Measurements from ENCODE around the gene CD109.
A peak's percentile ranks its signal among the peaks of the same experiment; 100 is the strongest.

The CD109 gene

GRCh38 chr6:73791336-73791735 lies 95.3 kb downstream of the CD109 start:
- no peak for TF ChIP-seq TOX (CRISPR knock-in tag; IDR thresholded peaks at IDR 0.05; ENCODE audit: borderline replicate concordance)
- TF ChIP-seq PPARA (CRISPR knock-in tag; IDR thresholded peaks at IDR 0.05; ENCODE audit: borderline replicate concordance): no peak
- TF ChIP-seq RARB (CRISPR knock-in tag; IDR thresholded peaks at IDR 0.05): no peak
- TF ChIP-seq, protein P1, sequence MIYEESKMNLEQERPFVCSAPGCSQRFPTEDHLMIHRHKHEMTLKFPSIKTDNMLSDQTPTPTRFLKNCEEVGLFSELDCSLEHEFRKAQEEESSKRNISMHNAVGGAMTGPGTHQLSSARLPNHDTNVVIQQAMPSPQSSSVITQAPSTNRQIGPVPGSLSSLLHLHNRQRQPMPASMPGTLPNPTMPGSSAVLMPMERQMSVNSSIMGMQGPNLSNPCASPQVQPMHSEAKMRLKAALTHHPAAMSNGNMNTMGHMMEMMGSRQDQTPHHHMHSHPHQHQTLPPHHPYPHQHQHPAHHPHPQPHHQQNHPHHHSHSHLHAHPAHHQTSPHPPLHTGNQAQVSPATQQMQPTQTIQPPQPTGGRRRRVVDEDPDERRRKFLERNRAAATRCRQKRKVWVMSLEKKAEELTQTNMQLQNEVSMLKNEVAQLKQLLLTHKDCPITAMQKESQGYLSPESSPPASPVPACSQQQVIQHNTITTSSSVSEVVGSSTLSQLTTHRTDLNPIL (CRISPR knock-in tag; IDR thresholded peaks at IDR 0.05; ENCODE audit: low read depth): no peak
- TF ChIP-seq CSDC2 (CRISPR knock-in tag; IDR thresholded peaks at IDR 0.05): no peak
- no peak for TF ChIP-seq BACH2 (CRISPR knock-in tag; IDR thresholded peaks at IDR 0.05; ENCODE audit: borderline replicate concordance)
- no peak for TF ChIP-seq POU6F1 (CRISPR knock-in tag; IDR thresholded peaks at IDR 0.05; ENCODE audit: borderline replicate concordance, low read depth)
- no peak for ATAC-seq

DNA sequence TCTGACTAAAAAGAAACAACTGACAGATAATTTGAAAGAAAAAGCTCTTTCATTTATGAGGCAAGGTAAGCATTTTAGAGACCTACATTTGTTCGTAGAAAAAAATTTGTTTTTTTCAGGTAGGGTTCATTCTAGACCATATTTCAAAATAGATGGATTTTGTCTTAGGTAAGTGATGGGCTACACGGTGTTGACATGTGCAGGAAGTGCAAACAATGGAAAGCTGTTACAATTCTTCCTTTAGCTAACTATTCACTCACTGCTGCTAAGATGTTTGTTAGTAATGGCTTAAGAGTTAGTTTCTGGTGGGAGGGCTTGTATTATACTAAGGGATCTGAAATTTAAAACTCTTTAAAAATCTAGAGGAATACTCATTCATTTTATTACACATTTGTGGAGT lies 96.7 kb downstream of the CD109 start:
- no peak for ATAC-seq
- no peak for TF ChIP-seq ISL1 (CRISPR knock-in tag; IDR thresholded peaks at IDR 0.05)
- no peak for TF ChIP-seq GLIS3 (CRISPR knock-in tag; IDR thresholded peaks at IDR 0.05)
- no peak for TF ChIP-seq ZFP30 (CRISPR knock-in tag; IDR thresholded peaks at IDR 0.05)
- no peak for TF ChIP-seq ZNF565 (CRISPR knock-in tag; conservative IDR thresholded peaks at IDR 0.05; ENCODE audit: low read depth)
- TF ChIP-seq OSR1 (CRISPR knock-in tag; IDR thresholded peaks at IDR 0.05): no peak
- TF ChIP-seq, protein P2, sequence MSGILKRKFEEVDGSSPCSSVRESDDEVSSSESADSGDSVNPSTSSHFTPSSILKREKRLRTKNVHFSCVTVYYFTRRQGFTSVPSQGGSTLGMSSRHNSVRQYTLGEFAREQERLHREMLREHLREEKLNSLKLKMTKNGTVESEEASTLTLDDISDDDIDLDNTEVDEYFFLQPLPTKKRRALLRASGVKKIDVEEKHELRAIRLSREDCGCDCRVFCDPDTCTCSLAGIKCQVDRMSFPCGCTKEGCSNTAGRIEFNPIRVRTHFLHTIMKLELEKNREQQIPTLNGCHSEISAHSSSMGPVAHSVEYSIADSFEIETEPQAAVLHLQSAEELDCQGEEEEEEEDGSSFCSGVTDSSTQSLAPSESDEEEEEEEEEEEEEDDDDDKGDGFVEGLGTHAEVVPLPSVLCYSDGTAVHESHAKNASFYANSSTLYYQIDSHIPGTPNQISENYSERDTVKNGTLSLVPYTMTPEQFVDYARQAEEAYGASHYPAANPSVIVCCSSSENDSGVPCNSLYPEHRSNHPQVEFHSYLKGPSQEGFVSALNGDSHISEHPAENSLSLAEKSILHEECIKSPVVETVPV (CRISPR knock-in tag; IDR thresholded peaks at IDR 0.05): no peak
- TF ChIP-seq TCF4 (CRISPR knock-in tag; IDR thresholded peaks at IDR 0.05; ENCODE audit: borderline replicate concordance): no peak

DNA sequence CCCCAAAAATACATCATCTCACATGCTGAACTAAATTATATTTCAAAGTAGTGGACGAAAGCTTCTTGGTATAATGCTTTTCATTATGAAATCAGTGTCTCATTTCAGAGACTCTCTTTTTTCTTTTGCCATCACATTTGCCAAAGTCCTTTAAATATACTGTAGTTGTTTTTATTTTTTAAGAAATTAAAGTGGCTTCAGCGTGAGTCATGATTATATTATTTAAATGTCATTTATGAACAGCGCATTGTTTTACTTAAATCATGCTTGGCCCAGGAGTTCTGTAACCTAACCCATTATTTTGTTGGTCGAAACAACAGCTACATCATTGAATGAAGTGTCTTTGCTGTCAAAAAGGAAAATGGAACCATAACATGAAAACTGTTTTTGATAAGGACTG lies 100.9 kb downstream of the CD109 start:
- no peak for TF ChIP-seq ARNTL (CRISPR knock-in tag; IDR thresholded peaks at IDR 0.05; ENCODE audit: borderline replicate concordance, low read depth)
- no peak for TF ChIP-seq ZFP3 (CRISPR knock-in tag; IDR thresholded peaks at IDR 0.05)
- no peak for TF ChIP-seq ZNF8 (CRISPR knock-in tag; IDR thresholded peaks at IDR 0.05)
- TF ChIP-seq ESRRG (CRISPR knock-in tag; IDR thresholded peaks at IDR 0.05): no peak
- TF ChIP-seq SNAI2 (CRISPR knock-in tag; IDR thresholded peaks at IDR 0.05): no peak
- TF ChIP-seq CSDC2 (CRISPR knock-in tag; IDR thresholded peaks at IDR 0.05): no peak
- no peak for TF ChIP-seq RARB (CRISPR knock-in tag; IDR thresholded peaks at IDR 0.05)
- TF ChIP-seq POU6F1 (CRISPR knock-in tag; IDR thresholded peaks at IDR 0.05; ENCODE audit: borderline replicate concordance, low read depth): no peak
- TF ChIP-seq TSHZ2 (CRISPR knock-in tag; IDR thresholded peaks at IDR 0.05): no peak
- TF ChIP-seq OSR1 (CRISPR knock-in tag; IDR thresholded peaks at IDR 0.05): no peak
- TF ChIP-seq, protein P3, sequence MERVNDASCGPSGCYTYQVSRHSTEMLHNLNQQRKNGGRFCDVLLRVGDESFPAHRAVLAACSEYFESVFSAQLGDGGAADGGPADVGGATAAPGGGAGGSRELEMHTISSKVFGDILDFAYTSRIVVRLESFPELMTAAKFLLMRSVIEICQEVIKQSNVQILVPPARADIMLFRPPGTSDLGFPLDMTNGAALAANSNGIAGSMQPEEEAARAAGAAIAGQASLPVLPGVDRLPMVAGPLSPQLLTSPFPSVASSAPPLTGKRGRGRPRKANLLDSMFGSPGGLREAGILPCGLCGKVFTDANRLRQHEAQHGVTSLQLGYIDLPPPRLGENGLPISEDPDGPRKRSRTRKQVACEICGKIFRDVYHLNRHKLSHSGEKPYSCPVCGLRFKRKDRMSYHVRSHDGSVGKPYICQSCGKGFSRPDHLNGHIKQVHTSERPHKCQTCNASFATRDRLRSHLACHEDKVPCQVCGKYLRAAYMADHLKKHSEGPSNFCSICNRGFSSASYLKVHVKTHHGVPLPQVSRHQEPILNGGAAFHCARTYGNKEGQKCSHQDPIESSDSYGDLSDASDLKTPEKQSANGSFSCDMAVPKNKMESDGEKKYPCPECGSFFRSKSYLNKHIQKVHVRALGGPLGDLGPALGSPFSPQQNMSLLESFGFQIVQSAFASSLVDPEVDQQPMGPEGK (CRISPR knock-in tag; IDR thresholded peaks at IDR 0.05; ENCODE audit: borderline replicate concordance): no peak
- TF ChIP-seq, protein P1 (CRISPR knock-in tag; IDR thresholded peaks at IDR 0.05; ENCODE audit: low read depth): no peak
- TF ChIP-seq ZFP30 (CRISPR knock-in tag; IDR thresholded peaks at IDR 0.05): no peak
- no peak for TF ChIP-seq TOX (CRISPR knock-in tag; IDR thresholded peaks at IDR 0.05; ENCODE audit: borderline replicate concordance)
- TF ChIP-seq, protein P2 (CRISPR knock-in tag; IDR thresholded peaks at IDR 0.05): no peak
- ATAC-seq: peak; percentile 41

Measured in SK-N-SH treated with all-trans-retinoic acid at 6 μM for 48 hours (cell line).